ENCODE data around the gene MPPED1.

GRCh38 chr22:43431808-43432554, 20.2 kb downstream of the MPPED1 start:
- TF ChIP-seq, protein P1, sequence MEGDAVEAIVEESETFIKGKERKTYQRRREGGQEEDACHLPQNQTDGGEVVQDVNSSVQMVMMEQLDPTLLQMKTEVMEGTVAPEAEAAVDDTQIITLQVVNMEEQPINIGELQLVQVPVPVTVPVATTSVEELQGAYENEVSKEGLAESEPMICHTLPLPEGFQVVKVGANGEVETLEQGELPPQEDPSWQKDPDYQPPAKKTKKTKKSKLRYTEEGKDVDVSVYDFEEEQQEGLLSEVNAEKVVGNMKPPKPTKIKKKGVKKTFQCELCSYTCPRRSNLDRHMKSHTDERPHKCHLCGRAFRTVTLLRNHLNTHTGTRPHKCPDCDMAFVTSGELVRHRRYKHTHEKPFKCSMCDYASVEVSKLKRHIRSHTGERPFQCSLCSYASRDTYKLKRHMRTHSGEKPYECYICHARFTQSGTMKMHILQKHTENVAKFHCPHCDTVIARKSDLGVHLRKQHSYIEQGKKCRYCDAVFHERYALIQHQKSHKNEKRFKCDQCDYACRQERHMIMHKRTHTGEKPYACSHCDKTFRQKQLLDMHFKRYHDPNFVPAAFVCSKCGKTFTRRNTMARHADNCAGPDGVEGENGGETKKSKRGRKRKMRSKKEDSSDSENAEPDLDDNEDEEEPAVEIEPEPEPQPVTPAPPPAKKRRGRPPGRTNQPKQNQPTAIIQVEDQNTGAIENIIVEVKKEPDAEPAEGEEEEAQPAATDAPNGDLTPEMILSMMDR (IDR thresholded peaks at IDR 0.05) = no peak
- TF ChIP-seq POLR2A (IDR thresholded peaks at IDR 0.05) = no peak

Data from upper lobe of left lung (tissue), 4 donors.